ENCODE measurements around the gene NUTM2E.
"Not testable (repeated sequence)": the region's sequence is repeated elsewhere in the genome, so short reads cannot be mapped to it uniquely, and the experiment has no call there.

DNA sequence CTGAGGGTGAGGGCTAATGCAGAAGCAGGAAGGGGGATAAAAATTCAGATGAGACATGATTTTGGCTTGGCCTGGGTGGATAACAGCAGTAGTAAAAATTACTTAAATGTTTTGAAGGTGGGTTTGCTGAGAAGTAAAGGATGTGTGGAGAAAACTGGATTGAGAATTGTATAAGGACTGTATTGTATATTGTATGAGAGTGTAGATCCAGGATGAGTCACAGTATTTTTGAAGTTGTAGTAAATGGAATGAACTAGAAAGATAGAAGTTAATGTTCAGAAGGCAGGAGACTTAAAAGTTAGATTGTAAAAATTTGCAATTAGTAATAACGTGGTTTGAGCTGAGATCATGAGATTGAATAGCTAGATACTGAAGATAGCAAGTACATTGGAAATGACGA lies 10.2 kb upstream of the NUTM2E start:
- TF ChIP-seq EZH2 (IDR thresholded peaks at IDR 0.05; ENCODE audit: insufficient read depth, poor library complexity, severe bottlenecking); EZH2phosphoT487 (IDR thresholded peaks at IDR 0.05; ENCODE audit: insufficient read depth, low read depth): not testable (repeated sequence)
